ENCODE measurements around the gene ALG10.
"Not testable (repeated sequence)": the region's sequence is repeated elsewhere in the genome, so short reads cannot be mapped to it uniquely, and the experiment has no call there.

Gene ALG10, protein sequence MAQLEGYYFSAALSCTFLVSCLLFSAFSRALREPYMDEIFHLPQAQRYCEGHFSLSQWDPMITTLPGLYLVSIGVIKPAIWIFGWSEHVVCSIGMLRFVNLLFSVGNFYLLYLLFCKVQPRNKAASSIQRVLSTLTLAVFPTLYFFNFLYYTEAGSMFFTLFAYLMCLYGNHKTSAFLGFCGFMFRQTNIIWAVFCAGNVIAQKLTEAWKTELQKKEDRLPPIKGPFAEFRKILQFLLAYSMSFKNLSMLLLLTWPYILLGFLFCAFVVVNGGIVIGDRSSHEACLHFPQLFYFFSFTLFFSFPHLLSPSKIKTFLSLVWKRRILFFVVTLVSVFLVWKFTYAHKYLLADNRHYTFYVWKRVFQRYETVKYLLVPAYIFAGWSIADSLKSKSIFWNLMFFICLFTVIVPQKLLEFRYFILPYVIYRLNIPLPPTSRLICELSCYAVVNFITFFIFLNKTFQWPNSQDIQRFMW

DNA sequence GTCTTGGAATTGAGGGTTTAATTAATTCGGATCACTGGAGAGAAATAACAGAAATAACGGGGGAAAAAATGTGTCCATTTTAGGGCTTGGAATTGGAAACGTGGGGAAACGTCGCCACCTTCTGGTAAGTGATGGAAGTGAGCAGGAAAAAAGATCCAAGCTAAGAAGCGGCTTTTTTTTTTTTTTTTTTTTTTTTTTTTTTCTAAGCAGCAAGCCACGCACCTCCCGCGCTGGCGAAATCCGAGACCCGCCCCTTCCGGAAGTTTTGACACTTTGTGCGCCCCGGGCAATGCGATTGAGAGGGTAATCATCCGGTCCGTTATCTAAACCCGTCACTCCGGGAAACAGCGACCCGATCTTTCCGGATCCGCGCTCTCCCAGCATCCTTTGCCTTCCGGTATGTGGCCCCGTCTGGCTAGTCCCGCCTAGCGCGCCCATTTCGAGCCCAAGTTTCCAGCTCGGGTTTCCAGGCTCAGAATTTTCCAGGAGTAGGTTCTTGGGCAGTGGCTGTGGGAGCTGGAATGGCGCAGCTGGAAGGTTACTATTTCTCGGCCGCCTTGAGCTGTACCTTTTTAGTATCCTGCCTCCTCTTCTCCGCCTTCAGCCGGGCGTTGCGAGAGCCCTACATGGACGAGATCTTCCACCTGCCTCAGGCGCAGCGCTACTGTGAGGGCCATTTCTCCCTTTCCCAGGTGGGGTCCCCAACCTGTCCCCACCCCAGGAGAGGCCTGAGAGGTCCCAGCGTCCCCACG, at the start of gene ALG10:
TSS of gene ALG10 (plus strand) at position 418 of the 752 bp plus-strand sequence. CDS start at position 522, 104 bp downstream.
- peak; percentile 93 for DNase-seq

DNA sequence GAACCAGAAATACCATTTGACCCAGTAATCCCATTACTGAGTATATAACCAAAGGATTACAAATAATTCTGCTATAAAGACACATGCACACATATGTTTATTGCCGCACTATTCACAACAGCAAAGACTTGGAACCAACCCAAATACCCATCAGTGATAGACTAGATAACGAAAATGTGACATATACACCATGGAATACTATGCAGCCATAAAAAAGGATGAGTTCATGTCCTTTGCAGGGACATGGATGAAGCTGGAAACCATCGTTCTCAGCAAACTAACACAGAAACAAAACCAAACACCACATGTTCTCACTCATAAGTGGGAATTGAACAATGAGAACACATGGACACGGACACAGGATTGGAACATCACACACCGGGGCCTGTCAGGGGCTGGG, 49.4 kb upstream of the ALG10 start:
- DNase-seq, result not testable (repeated sequence)

DNA sequence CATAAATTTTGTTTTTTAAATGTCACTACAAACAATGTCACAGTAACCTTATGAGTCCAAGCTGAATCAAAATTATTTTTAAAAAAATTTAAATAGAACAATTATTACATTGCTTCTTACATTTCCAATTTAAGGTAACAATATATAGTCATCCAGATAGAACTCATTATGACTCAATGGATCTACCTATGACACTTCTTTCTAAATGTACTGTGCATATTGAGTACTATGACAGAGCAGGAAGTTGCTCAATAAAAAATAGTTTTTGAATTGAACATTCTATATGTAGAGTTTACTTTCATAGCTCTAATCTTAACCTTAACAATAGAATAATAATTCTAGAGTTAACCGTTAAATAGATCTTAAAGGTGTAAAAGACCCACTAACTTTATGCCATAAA, 44.4 kb upstream of the ALG10 start:
- DNase-seq, result no peak

DNA sequence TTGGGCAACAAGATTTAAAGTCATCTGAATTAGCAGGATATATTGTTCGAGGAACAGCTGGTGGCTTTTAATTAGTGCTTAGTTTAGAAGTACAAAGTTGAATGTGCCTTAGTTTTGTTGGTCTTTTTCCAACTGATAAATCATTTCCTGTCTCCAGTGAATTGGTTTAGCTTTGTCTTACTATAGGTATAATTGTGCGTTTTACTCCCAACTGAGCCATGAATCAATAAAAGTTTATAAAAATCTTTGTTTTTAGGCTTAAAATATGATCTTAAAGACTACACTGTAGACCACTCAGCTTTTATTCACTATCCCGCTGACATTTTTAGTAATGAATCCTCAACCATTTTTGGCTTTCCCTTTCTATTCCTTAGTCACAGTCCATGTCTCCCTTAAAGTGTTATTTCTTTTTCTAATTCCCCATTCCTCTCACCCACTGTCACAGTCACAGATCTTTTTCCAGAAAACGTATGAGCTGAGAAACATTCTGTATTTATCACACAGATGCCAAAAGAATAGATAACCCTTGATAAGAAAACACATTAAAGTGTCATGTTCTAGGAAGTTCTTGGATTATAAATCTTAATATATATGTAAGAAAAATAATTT, 34.0 kb upstream of the ALG10 start:
- DNase-seq, result no peak

DNA sequence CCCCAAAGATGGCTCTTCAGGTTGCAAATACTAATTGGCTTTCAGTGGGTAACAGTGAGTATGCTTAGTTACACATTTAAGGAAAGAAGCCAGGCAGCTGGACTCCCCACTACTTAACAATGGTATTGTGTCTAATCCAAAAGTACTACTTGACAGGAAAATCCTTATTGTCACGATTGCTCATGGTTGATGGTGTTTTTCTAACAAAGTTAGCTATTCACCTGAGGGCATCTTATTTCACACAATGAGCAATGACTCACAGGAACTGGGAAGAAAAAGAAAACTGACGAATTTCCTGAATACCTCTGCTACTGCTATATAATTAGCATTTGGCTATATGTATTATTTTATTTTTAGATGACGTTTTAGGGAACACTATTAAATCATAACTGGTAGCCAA, 33.4 kb upstream of the ALG10 start:
- no peak for DNase-seq

DNA sequence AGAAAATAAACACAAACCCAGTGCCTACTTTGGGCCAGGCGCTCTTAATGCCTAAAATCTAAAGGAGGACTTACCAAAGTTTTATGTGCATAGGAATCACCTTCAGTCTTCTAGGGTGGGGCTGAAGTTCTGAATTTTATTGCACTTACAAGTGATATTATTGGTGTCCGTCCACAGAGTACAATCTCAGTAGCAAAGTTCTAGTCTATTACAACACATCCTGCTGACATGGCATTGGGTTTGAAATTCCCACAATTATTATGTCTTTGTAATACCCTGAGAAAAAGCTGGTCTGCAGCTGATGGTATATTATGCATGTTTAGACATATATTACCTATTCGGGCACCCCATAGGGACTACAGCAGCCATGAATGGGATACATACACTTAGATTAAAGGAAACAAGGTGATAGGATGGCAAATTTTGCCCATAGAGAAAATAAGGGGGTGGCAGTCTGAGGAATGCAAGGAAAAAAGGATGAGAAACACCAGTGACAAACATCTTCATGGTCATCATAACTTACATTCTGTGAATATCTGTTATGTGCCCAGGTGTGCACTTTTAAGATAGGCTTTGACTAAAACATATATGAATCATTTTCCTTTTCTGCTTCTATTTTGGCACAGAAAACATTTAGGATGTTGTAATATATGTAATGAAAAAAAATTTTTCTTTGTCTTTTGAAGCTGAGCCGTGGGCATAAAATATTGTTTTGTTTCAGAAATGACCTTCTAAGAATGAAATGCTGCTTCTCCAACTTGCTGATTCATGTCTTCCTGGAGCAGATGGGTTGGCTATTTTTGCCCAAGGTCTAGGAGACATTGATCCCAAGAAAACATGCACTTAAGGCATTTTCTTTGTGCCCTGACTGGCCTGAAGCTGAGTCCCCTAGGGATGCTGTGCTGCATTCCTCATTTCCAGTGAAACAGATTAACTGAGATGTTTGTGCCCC, 27.2 kb upstream of the ALG10 start:
- no peak for DNase-seq

DNA sequence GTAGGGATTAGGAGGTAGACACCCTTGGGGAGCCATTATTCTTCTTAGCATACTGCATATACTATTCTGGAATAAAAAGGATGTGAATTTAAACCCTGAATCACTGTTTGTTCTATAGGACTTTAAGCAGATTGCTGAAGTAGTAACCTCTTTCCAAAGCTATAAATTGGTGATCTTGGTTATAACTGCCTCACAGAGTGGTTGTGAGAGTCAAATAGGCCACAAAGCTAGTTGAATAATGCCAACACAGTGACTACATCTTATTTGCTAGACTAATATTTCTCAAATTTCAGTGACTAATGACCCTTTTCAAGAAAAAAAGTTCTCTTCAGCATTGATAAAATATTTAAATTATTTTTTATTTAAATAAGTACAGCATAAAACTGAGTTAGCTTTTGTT, 13.5 kb upstream of the ALG10 start:
- DNase-seq, result not testable (repeated sequence)

DNA sequence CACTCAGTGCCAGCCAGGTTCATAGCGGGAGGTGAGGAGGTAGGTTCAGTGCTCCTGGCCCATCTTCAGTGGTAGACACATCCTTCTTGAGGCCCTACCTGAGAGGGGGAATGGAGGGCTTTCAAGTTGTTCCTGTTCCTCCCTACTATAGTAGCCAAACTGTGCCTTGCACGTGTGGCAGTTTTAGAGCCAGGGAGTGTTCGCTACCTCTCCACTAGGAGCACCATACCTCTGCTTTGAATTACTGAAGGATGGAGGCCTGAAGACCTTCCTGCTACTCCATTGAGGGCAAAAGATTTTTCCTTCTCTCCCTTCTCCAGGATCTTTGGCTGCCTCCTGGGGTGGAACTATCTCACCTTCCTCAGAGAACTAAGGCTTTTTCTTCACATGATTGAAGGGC, 5.9 kb upstream of the ALG10 start:
- no peak for DNase-seq

DNA sequence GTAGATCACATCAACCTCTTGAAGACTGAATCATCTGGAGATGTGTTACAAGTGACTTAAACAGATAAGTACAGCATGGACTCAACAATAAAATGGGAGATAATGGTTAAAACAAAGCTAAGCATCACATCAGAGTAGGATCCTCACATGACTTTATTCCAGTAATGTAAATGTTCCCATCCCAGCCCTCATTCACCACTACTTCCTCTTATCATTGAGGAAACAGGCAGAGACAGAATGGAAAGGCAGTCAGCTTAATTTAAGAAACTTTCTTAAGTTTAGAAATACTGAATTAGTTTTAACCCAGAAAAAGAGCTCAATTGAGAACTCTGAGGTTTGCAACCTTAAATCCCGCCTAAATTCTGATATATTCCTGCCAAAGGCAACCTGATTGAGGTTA, 1.2 kb upstream of the ALG10 start:
- no peak for DNase-seq

DNA sequence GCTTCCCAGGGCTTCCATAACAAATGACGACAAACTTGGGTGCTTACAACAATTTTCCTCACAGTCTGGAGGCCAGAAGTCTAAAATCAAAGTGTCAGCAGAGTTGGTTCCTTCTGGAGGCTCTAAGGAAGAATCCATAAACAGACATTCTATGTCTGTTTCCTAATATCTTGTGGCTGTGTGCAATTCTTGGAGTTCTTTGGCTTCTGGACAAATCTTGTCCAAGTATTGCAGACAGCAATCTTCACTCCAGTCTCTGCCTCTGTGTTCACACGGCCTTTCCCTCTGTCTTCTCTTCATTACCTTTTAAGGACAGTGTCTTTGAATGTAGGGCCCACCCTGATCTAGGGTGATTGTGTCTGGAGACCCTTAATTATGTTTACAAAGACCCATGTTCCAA, 5.4 kb downstream of the ALG10 start:
- not testable (repeated sequence) for DNase-seq

DNA sequence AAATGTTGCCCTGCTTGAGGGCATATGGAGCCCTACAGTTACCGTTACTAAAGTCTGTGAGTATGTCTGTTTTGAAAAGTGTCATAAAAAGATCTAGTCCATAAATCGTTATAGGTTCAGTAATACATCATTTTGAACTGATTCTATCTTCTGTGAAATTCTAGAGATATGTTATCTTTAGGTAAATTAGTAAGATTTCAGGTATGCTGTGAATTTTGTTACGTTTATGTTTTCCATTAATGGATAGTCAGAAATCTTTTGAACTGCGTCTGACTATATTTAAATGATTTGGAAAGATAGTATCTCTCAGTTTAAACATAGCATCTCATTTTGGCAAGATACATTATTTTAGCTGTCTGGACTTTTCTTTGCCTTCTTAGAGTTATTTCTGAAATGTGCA, 8.3 kb downstream of the ALG10 start:
- DNase-seq, result no peak

DNA sequence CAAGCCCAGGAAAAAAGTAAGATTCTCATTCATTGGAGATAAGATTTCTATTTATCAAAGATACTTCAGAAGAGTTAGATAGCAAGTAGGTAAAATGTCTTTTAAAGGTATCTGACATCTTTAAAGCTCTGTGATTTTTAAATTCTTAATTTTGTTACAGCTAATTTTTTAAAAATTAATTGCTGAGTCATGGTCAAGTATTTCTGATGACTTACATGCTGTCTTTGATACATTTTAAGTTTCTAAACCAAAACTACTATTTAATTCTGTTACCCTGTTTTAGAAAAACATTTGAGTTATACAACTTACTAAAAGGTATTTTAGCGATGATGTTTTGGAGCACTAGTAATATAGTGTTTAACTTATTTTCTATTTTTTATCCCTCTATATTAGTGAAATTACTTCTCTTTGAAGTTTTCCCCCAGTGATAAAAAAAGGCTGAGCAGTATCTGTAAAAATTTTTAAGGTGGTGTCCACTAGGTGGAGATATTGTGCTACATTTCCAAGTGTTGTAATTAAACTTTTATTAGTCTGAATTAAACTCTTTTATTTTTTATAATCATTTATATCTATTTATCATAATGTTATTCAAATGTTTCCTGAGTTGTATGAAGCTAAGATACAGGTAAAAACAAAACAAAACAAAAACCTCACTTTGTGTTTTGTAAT, 11.5 kb downstream of the ALG10 start:
- no peak for DNase-seq

DNA sequence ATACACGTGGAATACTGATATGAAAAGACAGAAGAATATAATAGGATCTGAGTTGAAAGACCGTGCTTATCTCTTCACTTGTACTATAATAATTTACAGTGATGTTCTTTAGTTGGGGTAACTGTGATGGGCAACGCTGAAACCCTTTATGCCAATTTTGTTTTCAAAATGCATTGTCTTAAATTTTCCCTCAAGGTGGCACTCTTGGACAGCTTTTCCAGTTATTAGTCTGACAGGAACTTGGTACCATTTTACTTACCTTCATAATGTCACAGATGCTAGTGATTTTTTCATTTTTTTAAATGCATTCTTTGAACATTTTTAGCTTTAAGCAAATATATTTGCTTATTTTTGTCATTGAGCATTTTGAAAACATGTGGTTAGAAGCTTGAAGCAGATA, 16.1 kb downstream of the ALG10 start:
- not testable (repeated sequence) for DNase-seq

DNA sequence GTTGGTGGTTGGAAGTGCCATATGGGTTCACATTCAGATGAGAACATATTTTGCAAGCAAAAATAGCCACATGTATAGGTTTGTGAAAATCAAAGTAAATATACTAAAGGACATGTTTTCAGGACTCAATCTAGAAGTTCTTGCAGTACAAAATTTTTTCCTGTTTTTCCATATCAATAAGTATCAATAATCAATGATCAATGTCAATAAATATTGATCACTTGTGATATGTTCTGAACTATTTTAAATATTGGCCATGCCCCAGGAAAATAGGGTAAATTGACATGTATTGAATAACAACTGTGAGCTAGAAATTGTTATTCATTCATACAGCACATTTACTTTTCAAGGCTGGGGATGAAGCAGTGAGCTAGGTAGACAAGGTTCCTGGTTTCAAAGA, 24.3 kb downstream of the ALG10 start:
- DNase-seq, result no peak

DNA sequence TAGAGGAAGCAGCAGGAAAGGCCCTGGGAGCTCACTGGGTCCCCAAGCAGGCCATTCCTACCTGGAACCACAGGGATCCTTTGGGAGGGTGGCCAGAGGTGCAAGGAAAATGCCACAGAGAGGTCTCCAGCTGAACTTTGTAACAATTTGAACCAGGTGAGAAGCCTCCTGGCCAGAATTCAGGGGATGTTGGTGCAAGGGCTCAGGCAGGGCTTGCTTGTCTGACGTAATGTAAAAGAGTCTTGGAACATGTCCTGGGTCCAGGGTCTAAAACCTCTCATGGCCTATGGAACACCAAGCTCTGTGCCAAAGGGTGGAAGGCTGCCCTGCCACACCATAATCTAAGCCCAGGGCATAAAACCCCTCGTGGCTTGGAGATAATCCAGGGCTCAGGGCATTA, 25.6 kb downstream of the ALG10 start:
- DNase-seq, result not testable (repeated sequence)

DNA sequence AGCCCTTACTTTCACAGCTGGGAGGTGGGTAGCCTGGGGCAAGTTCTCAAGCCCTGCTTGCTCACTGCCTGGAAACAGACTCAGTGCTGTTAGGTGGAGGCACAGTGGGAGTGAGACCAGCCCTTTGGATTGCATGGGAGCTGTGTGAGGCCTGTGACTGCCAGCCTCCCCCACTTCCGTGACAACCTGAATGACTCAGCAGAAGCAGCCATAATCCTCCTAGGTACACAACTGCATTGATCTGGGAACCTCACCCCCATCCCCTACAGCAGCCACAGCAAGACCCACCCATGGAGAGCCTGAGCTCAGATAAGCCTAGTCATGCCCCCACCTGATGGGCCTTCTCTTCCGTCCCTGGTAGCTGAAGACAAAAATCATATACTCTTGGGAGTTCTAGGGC, 26.4 kb downstream of the ALG10 start:
- no peak for DNase-seq

DNA sequence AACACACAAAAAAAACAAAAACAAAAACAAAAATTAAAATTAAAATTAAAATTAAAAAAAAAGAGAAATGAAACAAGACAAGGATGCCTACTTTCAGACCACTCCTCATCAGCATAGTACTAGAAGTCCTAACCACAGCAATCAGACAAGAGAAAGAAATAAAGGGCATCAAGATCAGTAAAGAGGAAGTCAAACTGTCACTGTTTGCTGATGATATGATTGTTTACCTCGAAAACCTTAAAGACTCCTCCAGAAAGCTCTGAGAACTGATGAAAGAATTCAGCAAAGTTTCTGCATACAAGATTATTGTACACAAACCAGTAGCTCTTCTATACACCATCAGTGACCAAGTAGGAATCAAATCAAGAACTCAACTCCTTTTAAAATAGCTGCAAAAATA, 29.2 kb downstream of the ALG10 start:
- DNase-seq, result no peak

DNA sequence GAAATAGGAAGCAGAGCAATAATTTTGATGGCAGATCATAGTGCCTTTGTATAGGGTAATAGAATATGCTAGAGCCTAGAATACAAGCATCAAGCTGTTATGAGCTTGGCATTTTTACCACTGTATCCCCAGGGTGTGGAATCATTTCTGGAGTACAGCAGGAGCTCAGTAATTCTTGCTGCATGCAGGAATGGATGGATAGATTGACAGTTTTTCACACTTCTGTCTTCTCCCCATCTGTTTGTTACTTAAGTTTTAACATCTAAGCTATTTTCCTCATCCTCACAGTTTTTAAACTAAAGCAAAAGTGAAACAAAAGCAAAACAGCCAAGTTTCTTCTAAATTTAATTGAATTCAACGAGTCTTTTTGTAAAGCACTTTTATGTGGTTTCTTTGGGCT, 32.6 kb downstream of the ALG10 start:
- DNase-seq, result no peak
